WERI-Rb-1 (cell line): ENCODE results near the gene CCDC32.
A peak's percentile ranks its signal among the peaks of the same experiment; 100 is the strongest.
"Not testable (repeated sequence)": the region's sequence is repeated elsewhere in the genome, so short reads cannot be mapped to it uniquely, and the experiment has no call there.

ENCODE experiments used
- DNase-seq: peaks from one replicate; pipeline ENCODE4 v3.0.0-alpha.2; 2020
- H3K27ac ChIP-seq: fragments of 250-450 bp; sonication (Bioruptor Pico); 2 replicates; pipeline ENCODE4 v1.5.1; 2020; ENCODE audit warnings: mild to moderate bottlenecking, moderate library complexity
- H3K27me3 ChIP-seq: fragments of 250-450 bp; sonication (Bioruptor Pico); 2 replicates; pipeline ENCODE4 v1.5.1; 2021; ENCODE audit warnings: mild to moderate bottlenecking, low read depth, moderate library complexity; ENCODE audit not compliant: insufficient read depth, severe bottlenecking
- H3K36me3 ChIP-seq: fragments of 250-450 bp; sonication (Bioruptor Pico); 2 replicates; pipeline ENCODE4 v1.5.1; 2020; ENCODE audit warnings: mild to moderate bottlenecking, moderate library complexity
- H3K4me3 ChIP-seq: 2 replicates; pipeline ENCODE4 v1.5.1; 2011; ENCODE audit warnings: low read depth, mild to moderate bottlenecking, control low read depth, low read length
- H3K9me3 ChIP-seq: fragments of 250-450 bp; sonication (Bioruptor Pico); 2 replicates; pipeline ENCODE4 v1.5.1; 2021; ENCODE audit warnings: mild to moderate bottlenecking, moderate library complexity; ENCODE audit not compliant: severe bottlenecking
- CTCF ChIP-seq: IDR thresholded peaks from 2 replicates; pipeline ENCODE4 v1.5.1; 2011; ENCODE audit warnings: low read depth, mild to moderate bottlenecking, control low read depth, inconsistent platforms, low read length

CCDC32 gene

GRCh38 chr15:40593588-40594428 lies 29.0 kb upstream of the CCDC32 start, which contains the start of gene KNL1:
Gene KNL1 (plus strand): TSS chr15:40594249. CDS start chr15:40602932, 8,683 bp downstream.
- H3K27me3 ChIP-seq, result no peaks in the 10 kb centered on the region
- TF ChIP-seq CTCF, result no peak
- peak within 1 kb of the TSS; percentile 91 for H3K4me3 ChIP-seq
- H3K9me3 ChIP-seq, result no peaks in the 10 kb centered on the region
- H3K27ac ChIP-seq, result peak within 1 kb of the TSS; percentile 97
- DNase-seq, result peak; percentile 88
- H3K36me3 ChIP-seq, result no peaks in the 10 kb centered on the region

GRCh38 chr15:40593165-40593564 lies 28.3 kb upstream of the CCDC32 start:
- Histone ChIP-seq H3K4me3 (no peak overlapping the region; the same call in 1 of the 2 replicates), H3K27ac (no peak overlapping the region; the same call in 1 of the 2 replicates)

GRCh38 chr15:40591389-40591788 lies 26.5 kb upstream of the CCDC32 start:
- H3K9me3 ChIP-seq, result no peaks in the 10 kb centered on the region
- no peak overlapping the region for H3K4me3 ChIP-seq
- H3K36me3 ChIP-seq, result no peaks in the 10 kb centered on the region
- no peak for TF ChIP-seq CTCF
- H3K27ac ChIP-seq, result no peak overlapping the region
- H3K27me3 ChIP-seq, result no peaks in the 10 kb centered on the region
- DNase-seq, result no peak

More at GRCh38 chr15:40593165-40593564, 28.3 kb upstream of the CCDC32 start:
- Histone ChIP-seq H3K36me3 (no peaks in the 10 kb centered on the region), H3K27me3 (no peaks in the 10 kb centered on the region), H3K9me3 (no peaks in the 10 kb centered on the region)
- DNase-seq, result no peak
- TF ChIP-seq CTCF, result no peak

- DNase-seq, result no peak
- no peak overlapping the region for H3K27ac ChIP-seq
- TF ChIP-seq CTCF, result no peak
- no peaks in the 10 kb centered on the region for H3K27me3 ChIP-seq
- no peaks in the 10 kb centered on the region for H3K9me3 ChIP-seq
- no peaks in the 10 kb centered on the region for H3K36me3 ChIP-seq
- H3K4me3 ChIP-seq, result no peak overlapping the region
Observed at GRCh38 chr15:40590667-40591050, 25.8 kb upstream of the CCDC32 start.

- Histone ChIP-seq H3K27me3 (no peaks in the 10 kb centered on the region), H3K4me3 (no peak overlapping the region), H3K9me3 (no peaks in the 10 kb centered on the region), H3K36me3 (no peaks in the 10 kb centered on the region), H3K27ac (no peak overlapping the region)
- DNase-seq, result no peak
- no peak for TF ChIP-seq CTCF
Observed at GRCh38 chr15:40584191-40584590, 19.3 kb upstream of the CCDC32 start.

GRCh38 chr15:40582726-40583246 lies 17.9 kb upstream of the CCDC32 start:
- DNase-seq, result no peak
- H3K27ac ChIP-seq, result no peak overlapping the region

GRCh38 chr15:40581796-40582195 lies 17.0 kb upstream of the CCDC32 start:
- not testable (repeated sequence) for H3K27ac ChIP-seq, H3K4me3 ChIP-seq, H3K36me3 ChIP-seq, H3K27me3 ChIP-seq, H3K9me3 ChIP-seq, DNase-seq

More at GRCh38 chr15:40582726-40583246, 17.9 kb upstream of the CCDC32 start:
- H3K9me3 ChIP-seq, result no peaks in the 10 kb centered on the region
- no peaks in the 10 kb centered on the region for H3K36me3 ChIP-seq
- no peak overlapping the region for H3K4me3 ChIP-seq
- no peaks in the 10 kb centered on the region for H3K27me3 ChIP-seq
- TF ChIP-seq CTCF, result no peak
